Endothelial cell of umbilical vein (primary cell): ENCODE measurements around the gene ACTR3. TPM values are rescaled to one million over a fixed set of nuclear protein-coding genes. Genes with fewer than 3 reads are reported as not detected.

Experiments
- BruUV-seq: library from RNA; stranded (reverse); fragments of 400-500 nt; replicated peaks from 2 replicates; lab custom pipeline; 2021; lab: Mats Ljungman, UMichigan
- CTCF ChIA-PET: fragments of 300-600, 350-600 bp; sonication (Branson Sonifier 250); formaldehyde crosslinking; loops from one replicate; lab custom pipeline; 2021; ENCODE audit warnings: antibody characterized with exemption, inconsistent platforms; lab: Charles Lee
- POLR2A ChIA-PET: fragments of 300-600, 350-600 bp; sonication (Branson Sonifier 250); formaldehyde crosslinking; loops from one replicate; lab custom pipeline; 2021; ENCODE audit warnings: antibody characterized with exemption, inconsistent platforms; lab: Charles Lee
- DNase-seq: peaks from one replicate; pipeline ENCODE4 v3.0.0-alpha.2; 2011; ENCODE audit warnings: low read depth, low spot score
- FAIRE-seq: peaks from 2 replicates; lab custom pipeline; 2011; peaks lifted over from hg19 to GRCh38; lab: Jason Lieb, UNC
- H2AFZ ChIP-seq: 2 replicates; pipeline ENCODE4 v1.6.0; 2012; ENCODE audit warnings: low read depth, low read length, control low read depth, inconsistent platforms
- H3K27ac ChIP-seq: 2 replicates; pipeline ENCODE4 v1.5.1; 2011; ENCODE audit warnings: low read depth, mild to moderate bottlenecking, control low read depth, low read length, moderate library complexity; ENCODE audit not compliant: insufficient read depth
- H3K27me3 ChIP-seq, 2 experiments: 2 replicates each; pipeline versions ENCODE4 v1.6.0 to v1.6.1; 2011; ENCODE audit warnings: low read length in 2 of 2, mixed read lengths in 1 of 2; ENCODE audit not compliant: control insufficient read depth in 2 of 2, insufficient read depth in 2 of 2
- H3K36me3 ChIP-seq, 2 experiments: 2 replicates in 1 of 2; 3 replicates in 1 of 2; pipeline ENCODE4 v1.5.1; 2011; ENCODE audit warnings: low read length in 2 of 2, mild to moderate bottlenecking in 1 of 2, moderate library complexity in 1 of 2; ENCODE audit not compliant: control insufficient read depth in 2 of 2, insufficient read depth in 2 of 2; ENCODE audit errors: extremely low read depth in 1 of 2
- H3K4me1 ChIP-seq: 3 replicates; pipeline ENCODE4 v1.5.1; 2011; ENCODE audit warnings: mild to moderate bottlenecking, low read length; ENCODE audit not compliant: control insufficient read depth, insufficient read depth; ENCODE audit errors: extremely low read depth
- H3K4me2 ChIP-seq: 2 replicates; pipeline ENCODE4 v1.6.1; 2011; ENCODE audit warnings: low read length, control low read depth, mixed read lengths; ENCODE audit not compliant: insufficient read depth
- H3K4me3 ChIP-seq, 3 experiments: fragments of 200-600 bp in 1 of 3; sonication (generic), shearing (Covaris generic) in 1 of 3; replicated peaks in 1 of 3; 2 replicates each; pipeline ENCODE4 v1.5.1; 2011 to 2016; ENCODE audit warnings: control low read depth in 3 of 3, low read length in 3 of 3, mild to moderate bottlenecking in 2 of 3, inconsistent platforms in 1 of 3, low read depth in 1 of 3, moderate library complexity in 1 of 3; ENCODE audit not compliant: insufficient read depth in 1 of 3
- H3K79me2 ChIP-seq: 2 replicates; pipeline ENCODE4 v1.6.0; 2012; ENCODE audit warnings: low read length, inconsistent platforms; ENCODE audit not compliant: control insufficient read depth, insufficient read depth
- H3K9ac ChIP-seq: replicated peaks from 2 replicates; pipeline ENCODE3; 2011; ENCODE audit warnings: low read length, control low read depth; ENCODE audit not compliant: insufficient read depth; ENCODE audit errors: extremely low read depth
- H3K9me1 ChIP-seq: replicated peaks from 3 replicates; pipeline ENCODE4 v1.6.0; 2011; ENCODE audit warnings: mild to moderate bottlenecking, low read length; ENCODE audit not compliant: control insufficient read depth, insufficient read depth; ENCODE audit errors: extremely low read depth
- H3K9me3 ChIP-seq: replicated peaks from 2 replicates; pipeline ENCODE4 v1.5.1; 2012; ENCODE audit warnings: low read length, inconsistent platforms; ENCODE audit not compliant: control insufficient read depth, insufficient read depth
- H4K20me1 ChIP-seq: replicated peaks from 2 replicates; pipeline ENCODE3; 2011; ENCODE audit warnings: mild to moderate bottlenecking, low read length; ENCODE audit not compliant: control insufficient read depth, insufficient read depth; ENCODE audit errors: extremely low read depth
- EZH2 ChIP-seq: IDR thresholded peaks from 2 replicates; pipeline ENCODE4 v1.6.1; 2012; ENCODE audit warnings: borderline replicate concordance, low read depth, mild to moderate bottlenecking, moderate library complexity, low read length, inconsistent platforms; ENCODE audit not compliant: severe bottlenecking
- FOS ChIP-seq: IDR thresholded peaks from 2 replicates; pipeline ENCODE4 v1.6.1; 2011; ENCODE audit warnings: mild to moderate bottlenecking, low read length, moderate library complexity, borderline replicate concordance; ENCODE audit not compliant: insufficient read depth
- GATA2 ChIP-seq: IDR thresholded peaks from 2 replicates; pipeline ENCODE4 v1.7.0; 2011; ENCODE audit warnings: low read depth, mild to moderate bottlenecking, moderate library complexity, mixed read lengths, low read length; ENCODE audit not compliant: insufficient read length, insufficient read depth
- POLR2AphosphoS5 ChIP-seq: IDR thresholded peaks from 2 replicates; pipeline ENCODE4 v1.6.1; 2012; ENCODE audit warnings: low read depth, mild to moderate bottlenecking, control low read depth, low read length, moderate library complexity; ENCODE audit not compliant: insufficient read depth
- dilution Hi-C: fragments of 300-500 bp; cut with MboI; formaldehyde crosslinking; loops from one replicate; pipeline ENCODE4 v1.15.0; 2019; ENCODE audit warnings: low sequenced_read_pairs; ENCODE audit not compliant: extremely low pct_ligation_motif_present
- intact Hi-C: fragments of 100-400 bp; cut with micrococcal nuclease; formaldehyde crosslinking; loops from one replicate; pipeline ENCODE4 v1.10.0; 2022
- polyA plus RNA-seq, 4 experiments: library from polyadenylated mRNA; depleted of rRNA in 3 of 4; stranded (reverse) in 3 of 4; unstranded in 1 of 4; fragments of >200 nt; gene quantifications; 2 replicates each; pipeline versions ENCODE4 v1.2.1 to v1.2.3, GENCODE V29; 2011 to 2012; ENCODE audit warnings: missing spikeins in 1 of 4
- total RNA-seq: library from RNA; stranded (reverse); gene quantifications from 2 replicates; pipeline ENCODE4 v1.2.3, GENCODE V29; 2021

ACTR3 gene
- total and polyA plus RNA-seq, 2 donors (not counting 3 experiments of a cell fraction or from before 2014, with no cell fraction given) = 120 to 401 TPM

GRCh38 chr2:113910110-113910717 lies 20.3 kb downstream of the ACTR3 start:
- FAIRE-seq = no peak

DNA sequence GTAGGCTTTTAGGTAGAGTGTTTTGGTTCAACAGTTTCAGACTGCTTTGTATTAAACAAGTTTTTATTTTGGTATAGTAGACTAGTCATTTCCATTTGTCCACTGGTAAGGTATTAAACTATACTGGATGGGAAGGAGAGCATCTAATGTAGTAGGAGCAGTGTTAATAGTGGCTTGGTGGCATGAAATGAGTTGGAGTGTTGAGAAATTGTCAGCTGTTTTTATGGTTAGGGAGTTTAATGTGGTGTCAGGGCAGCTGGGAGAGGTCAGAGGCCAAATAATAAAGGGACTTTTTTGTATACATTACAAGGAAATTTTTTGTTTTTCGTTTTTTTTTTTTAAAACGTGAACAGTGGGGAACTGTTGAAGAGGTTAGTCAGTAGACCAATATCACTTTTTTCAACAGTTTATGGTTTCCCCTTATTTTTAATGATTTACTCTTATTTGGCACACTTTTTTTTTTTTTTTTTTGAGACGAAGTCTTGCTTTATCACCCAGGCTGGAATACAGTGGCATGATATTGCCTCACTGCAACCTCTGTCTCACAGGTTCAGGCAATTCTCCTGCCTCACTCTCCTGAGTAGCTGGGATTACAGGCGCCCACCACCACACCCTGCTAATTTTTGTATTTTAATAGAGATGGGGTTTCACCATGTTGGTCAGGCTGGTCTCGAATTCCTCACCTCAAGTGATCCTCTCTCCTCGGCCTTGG lies 21.2 kb downstream of the ACTR3 start:
- Histone ChIP-seq H3K4me2 (no peak overlapping the region), H3K36me3 (peaks cover 2 to 6% of the 10 kb centered on the region in 2 experiments), H3K4me3 (no peak overlapping the region), H3K4me1 (no peaks in the 10 kb centered on the region), H4K20me1 (peaks cover 54% of the 10 kb centered on the region), H3K9me3 (no peaks in the 10 kb centered on the region), H3K27me3 (no peaks in the 10 kb centered on the region), H3K9me1 (peaks cover 2% of the 10 kb centered on the region), H3K79me2 (peaks cover 99% of the 10 kb centered on the region), H3K27ac (no peak overlapping the region), H2AFZ (no peak overlapping the region), H3K9ac (no peak overlapping the region)
- dilution Hi-C loops = no loop called here
- intact Hi-C loops = no loop called here
- no peak for DNase-seq
- POLR2A ChIA-PET = no interaction called here
- CTCF ChIA-PET = no interaction called here
- no peak for TF ChIP-seq FOS
- BruUV-seq = no TSS peak
- FAIRE-seq = no peak

More at GRCh38 chr2:113910110-113910717, 20.3 kb downstream of the ACTR3 start:
- CTCF ChIA-PET = interaction anchor here (1.2 to 1.5 kb wide), 2 partner anchors 14 to 154 kb away, joined by 3 read pairs; partner anchors contain the start of gene SLC35F5
- intact Hi-C loops (no loop called here), dilution Hi-C loops (no loop called here)
- H3K27me3 ChIP-seq = no peaks in the 10 kb centered on the region
- H3K9me1 ChIP-seq = peaks cover 2% of the 10 kb centered on the region
- no TSS peak for BruUV-seq
- POLR2A ChIA-PET = no interaction called here
- no peaks in the 10 kb centered on the region for H3K9me3 ChIP-seq
- no peak overlapping the region for H3K27ac ChIP-seq
- peaks cover 99% of the 10 kb centered on the region for H3K79me2 ChIP-seq
- no peak overlapping the region for H3K4me2 ChIP-seq
- H3K4me3 ChIP-seq = no peak overlapping the region
- no peaks in the 10 kb centered on the region for H3K4me1 ChIP-seq
- H4K20me1 ChIP-seq = peaks cover 51% of the 10 kb centered on the region
- H3K36me3 ChIP-seq = peaks cover 2 to 6% of the 10 kb centered on the region in 2 experiments
- no peak overlapping the region for H3K9ac ChIP-seq
- TF ChIP-seq POLR2AphosphoS5 = no peak
- no peak for TF ChIP-seq GATA2
- no peak for TF ChIP-seq EZH2
- no peak overlapping the region for H2AFZ ChIP-seq
- no peak for DNase-seq
